Body of pancreas (tissue), 4 donors: ENCODE data around the gene TGFBR3.

Source experiments
- POLR2A ChIP-seq, 3 donors: fragments of 450-650 bp; IDR thresholded peaks; one replicate each; pipeline ENCODE4 v1.6.1; 2016; ENCODE audit warnings: antibody characterized with exemption in 3 of 3, mild to moderate bottlenecking in 2 of 3
- TF ChIP-seq, protein P1 (sequence below), 7 experiments: fragments of 450-650 bp in 4 of 7; fragments of 200-600 bp in 3 of 7; sonication (generic) in 3 of 7; IDR thresholded peaks; one replicate each; pipeline ENCODE4 v1.5.1; 2016 to 2019; ENCODE audit warnings: antibody characterized with exemption in 7 of 7

DNA sequence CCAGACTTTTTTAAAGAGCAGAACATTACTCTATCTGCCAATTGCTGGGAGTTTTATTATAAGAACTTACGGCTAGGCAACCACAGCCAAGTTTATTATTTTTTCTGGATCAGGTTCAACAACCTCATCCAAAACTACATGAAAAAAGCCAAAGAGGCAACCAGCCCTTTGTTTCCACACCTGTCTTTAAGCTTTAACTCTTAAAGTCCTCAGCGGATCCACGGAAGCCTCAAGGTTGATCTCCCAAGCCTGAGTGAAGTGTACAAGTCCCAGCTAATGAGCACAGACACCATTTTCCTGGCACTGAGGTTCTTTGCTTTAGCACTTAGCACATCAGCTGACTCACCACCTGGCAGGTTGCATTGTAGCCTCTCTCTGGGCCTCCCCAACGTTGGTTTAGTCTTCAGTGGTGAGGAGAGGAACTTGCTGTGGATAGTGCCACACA is 143.1 kb downstream of the TGFBR3 start:
- TF ChIP-seq, protein P1, sequence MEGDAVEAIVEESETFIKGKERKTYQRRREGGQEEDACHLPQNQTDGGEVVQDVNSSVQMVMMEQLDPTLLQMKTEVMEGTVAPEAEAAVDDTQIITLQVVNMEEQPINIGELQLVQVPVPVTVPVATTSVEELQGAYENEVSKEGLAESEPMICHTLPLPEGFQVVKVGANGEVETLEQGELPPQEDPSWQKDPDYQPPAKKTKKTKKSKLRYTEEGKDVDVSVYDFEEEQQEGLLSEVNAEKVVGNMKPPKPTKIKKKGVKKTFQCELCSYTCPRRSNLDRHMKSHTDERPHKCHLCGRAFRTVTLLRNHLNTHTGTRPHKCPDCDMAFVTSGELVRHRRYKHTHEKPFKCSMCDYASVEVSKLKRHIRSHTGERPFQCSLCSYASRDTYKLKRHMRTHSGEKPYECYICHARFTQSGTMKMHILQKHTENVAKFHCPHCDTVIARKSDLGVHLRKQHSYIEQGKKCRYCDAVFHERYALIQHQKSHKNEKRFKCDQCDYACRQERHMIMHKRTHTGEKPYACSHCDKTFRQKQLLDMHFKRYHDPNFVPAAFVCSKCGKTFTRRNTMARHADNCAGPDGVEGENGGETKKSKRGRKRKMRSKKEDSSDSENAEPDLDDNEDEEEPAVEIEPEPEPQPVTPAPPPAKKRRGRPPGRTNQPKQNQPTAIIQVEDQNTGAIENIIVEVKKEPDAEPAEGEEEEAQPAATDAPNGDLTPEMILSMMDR (IDR thresholded peaks at IDR 0.05), result peak in 2 of 7 experiments; percentile 4 to 23
- TF ChIP-seq POLR2A (IDR thresholded peaks at IDR 0.05), result no peak
